LNCAP (cell line): ENCODE results near the gene TMEM8B.

Experiments used
- CTCF ChIP-seq: fragments of 450-650 bp; IDR thresholded peaks from 2 replicates; pipeline ENCODE4 v1.5.1; 2017; ENCODE audit warnings: mild to moderate bottlenecking

Gene TMEM8B

DNA sequence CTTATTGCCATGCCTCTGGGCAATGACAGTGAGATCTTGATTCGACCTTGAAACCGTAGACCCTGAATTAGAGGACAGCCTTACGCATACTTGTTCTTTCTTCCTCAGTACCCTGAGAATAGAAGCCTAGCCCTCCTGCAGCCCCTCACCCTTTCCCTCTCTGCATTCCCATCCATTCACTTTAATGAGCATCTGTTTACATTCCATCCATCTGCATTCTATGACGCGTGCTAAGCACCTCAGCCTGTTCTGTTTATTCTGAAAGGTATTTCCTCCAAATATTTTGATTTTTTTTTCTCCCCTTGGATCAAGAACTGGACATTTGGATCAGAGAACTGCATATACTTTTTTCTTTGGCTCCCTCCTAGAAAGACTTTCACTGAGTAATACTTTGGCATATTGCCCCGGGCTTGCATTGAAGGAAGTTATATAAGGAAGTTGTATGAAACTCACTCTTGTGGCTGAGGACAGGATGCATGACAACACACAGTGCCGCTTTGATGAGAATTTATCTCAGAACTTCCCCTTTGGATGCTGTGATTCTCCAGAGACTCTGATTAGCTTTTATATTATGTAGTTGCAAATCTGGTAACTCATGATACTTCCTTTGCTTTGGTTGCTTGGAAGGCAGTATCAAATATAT, 15.7 kb downstream of the TMEM8B start:
- TF ChIP-seq CTCF = no peak

DNA sequence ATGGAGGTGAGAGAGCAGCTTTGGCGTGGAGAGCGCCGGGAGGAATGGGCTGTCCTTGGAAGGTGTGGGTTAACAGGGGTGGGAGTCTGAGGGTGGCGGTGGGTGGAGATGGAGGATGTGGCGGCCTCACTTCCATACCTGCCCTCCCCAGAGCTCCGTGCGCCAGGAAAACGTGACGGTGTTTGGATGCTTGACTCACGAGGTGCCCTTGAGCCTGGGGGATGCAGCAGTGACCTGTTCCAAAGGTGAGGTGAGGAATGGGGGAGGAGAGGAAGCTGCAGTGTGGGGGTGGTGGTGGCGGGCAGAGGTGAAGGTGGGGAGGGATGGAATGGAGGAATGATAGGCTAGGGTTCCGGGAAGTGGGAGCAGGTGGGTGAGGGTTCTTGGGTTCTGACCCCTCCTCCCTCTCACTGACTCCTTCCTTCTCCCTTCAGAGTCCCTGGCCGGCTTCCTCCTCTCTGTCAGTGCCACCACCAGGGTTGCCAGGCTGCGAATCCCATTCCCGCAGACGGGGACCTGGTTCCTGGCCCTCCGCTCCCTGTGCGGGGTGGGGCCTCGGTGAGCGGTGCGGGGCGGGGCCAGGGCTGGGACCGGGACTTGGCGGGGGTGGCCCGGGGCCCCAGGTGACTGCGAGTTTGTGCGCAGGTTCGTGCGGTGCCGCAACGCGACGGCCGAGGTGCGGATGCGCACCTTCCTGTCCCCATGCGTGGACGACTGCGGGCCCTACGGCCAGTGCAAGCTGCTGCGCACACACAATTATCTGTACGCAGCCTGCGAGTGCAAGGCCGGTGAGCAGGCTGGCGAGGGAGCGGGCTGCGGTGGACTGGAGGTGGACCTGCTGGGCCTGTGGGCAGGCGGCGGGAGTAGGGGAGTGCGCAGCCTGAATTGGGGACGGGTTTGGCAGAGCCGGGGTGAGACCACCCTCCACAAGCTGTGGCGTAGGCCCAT, 17.1 kb downstream of the TMEM8B start:
- no peak for TF ChIP-seq CTCF

DNA sequence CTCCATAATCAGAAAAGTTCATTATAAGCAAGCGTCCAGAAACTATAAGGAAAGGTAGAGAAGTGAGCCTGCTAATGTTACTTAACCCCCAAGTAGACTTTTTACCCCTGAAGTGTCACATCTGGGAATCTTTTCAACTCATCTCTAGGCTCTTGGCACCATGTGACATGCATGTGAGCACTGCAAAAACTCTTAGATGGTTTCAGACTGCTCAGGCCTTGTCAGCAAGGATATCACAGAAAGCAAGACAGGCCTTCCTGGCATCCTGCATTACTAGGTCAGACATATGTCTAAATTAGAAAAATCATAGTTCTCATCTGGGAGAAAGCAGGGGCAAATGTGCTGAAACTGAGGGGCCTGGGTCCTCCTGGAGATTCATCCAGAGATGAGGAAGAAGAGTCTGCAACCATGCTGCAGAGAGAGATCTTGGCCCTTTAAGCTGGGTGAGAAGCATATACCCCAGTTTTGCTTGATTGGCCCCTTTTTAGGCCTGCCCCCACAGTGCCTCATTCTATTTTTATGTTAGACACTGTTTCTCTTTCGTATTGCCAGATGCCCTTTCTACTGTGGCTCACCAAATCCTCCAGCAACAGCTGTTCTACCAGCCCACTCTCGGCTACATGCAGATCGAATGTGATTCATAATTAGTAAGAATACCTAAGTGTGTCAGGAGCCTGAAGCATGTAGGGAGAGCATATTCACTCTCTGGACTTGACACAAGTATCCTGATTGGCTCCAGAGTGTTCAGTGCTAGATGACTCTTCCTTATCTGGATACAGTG, 19.0 kb downstream of the TMEM8B start:
- TF ChIP-seq CTCF = no peak

DNA sequence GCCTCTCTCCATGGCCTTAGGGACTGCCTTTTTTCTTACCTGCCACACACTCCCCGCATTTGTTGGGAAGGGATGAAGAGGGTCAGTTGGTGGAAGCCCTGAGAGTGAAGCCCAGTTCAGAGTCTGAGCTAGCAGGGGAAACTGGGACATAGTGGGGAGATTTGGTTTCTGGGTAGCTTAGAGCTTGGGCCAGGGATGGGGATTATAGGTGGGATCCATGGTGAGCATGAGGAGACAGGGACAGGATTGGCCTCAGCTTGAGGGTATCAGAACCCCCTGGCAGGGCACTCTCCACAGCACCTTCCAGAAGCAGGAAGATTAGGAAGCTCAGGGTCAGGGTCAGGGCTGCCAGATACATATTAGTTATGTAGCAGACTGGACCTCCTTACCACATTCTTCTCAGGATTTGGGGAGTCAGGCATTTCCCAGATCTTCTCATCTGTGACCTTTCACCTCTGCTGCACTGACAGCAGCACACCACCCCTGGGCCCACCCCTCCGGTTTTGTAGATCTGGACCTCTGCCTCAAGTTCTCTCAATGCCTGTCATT, 23.3 kb downstream of the TMEM8B start:
- no peak for TF ChIP-seq CTCF

- TF ChIP-seq CTCF = no peak
These were observed 24.1 kb downstream of the TMEM8B start for GRCh38 chr9:35852876-35853865.

- no peak for TF ChIP-seq CTCF
These were observed 25.2 kb downstream of the TMEM8B start for GRCh38 chr9:35854091-35854762.
